ENCODE measurements around the gene MS4A12.

DNA sequence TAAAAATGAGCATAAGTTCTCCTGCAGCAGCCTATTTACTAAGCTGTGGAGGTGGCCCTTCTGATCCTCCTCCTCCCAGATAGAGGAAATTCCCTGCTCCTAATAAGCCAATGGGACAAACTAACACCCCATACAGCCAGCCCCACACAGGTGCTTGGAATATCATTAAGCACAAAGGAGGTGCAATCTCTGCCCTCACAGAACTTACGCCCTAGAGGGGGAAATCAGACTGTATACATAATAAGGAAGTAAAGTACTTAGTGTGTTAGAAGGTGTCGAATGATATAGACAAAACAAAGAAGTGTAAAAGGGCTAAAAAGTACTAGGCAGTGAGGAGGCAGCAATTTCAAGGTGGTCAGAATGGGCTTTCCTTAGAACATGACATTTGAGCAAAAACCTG lies 5.8 kb downstream of the MS4A12 start:
- TF ChIP-seq, protein P1, sequence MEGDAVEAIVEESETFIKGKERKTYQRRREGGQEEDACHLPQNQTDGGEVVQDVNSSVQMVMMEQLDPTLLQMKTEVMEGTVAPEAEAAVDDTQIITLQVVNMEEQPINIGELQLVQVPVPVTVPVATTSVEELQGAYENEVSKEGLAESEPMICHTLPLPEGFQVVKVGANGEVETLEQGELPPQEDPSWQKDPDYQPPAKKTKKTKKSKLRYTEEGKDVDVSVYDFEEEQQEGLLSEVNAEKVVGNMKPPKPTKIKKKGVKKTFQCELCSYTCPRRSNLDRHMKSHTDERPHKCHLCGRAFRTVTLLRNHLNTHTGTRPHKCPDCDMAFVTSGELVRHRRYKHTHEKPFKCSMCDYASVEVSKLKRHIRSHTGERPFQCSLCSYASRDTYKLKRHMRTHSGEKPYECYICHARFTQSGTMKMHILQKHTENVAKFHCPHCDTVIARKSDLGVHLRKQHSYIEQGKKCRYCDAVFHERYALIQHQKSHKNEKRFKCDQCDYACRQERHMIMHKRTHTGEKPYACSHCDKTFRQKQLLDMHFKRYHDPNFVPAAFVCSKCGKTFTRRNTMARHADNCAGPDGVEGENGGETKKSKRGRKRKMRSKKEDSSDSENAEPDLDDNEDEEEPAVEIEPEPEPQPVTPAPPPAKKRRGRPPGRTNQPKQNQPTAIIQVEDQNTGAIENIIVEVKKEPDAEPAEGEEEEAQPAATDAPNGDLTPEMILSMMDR (IDR thresholded peaks at IDR 0.05), result no peak
- TF ChIP-seq EZH2 (IDR thresholded peaks at IDR 0.05), result no peak
